Vagina (tissue), 2 donors: Measurements from ENCODE around the gene FAM98B. TPM values are rescaled to one million over a fixed set of nuclear protein-coding genes. Genes with fewer than 3 reads are reported as not detected.

Experiments used
- DNase-seq, 2 donors: peaks; one replicate each; pipeline ENCODE4 v3.0.0-alpha.2; 2017; ENCODE audit errors: extremely low spot score in 2 of 2
- H3K27ac ChIP-seq: fragments of 200-600 bp; sonication (generic); one replicate; pipeline ENCODE4 v1.5.1; 2019
- H3K27me3 ChIP-seq: fragments of 200-600 bp; sonication (generic); one replicate; pipeline ENCODE4 v1.5.1; 2019
- H3K36me3 ChIP-seq, 2 donors: fragments of 200-600 bp; sonication (generic); one replicate each; pipeline ENCODE4 v1.5.1; 2017 to 2019
- H3K4me1 ChIP-seq: fragments of 200-600 bp; sonication (generic); one replicate; pipeline ENCODE4 v1.5.1; 2019
- H3K4me3 ChIP-seq, 2 donors: fragments of 200-600 bp; sonication (generic); 1 replicate in 1 of 2; 2 replicates in 1 of 2; pipeline ENCODE4 v1.5.1; 2016 to 2019
- H3K9me3 ChIP-seq: fragments of 200-600 bp; sonication (generic); one replicate; pipeline ENCODE4 v1.5.1; 2019
- CTCF ChIP-seq, 3 experiments: fragments of 450-650 bp in 2 of 3; fragments of 200-600 bp in 1 of 3; sonication (generic) in 1 of 3; IDR thresholded peaks; one replicate each; pipeline ENCODE4 v1.5.1; 2017 to 2019; ENCODE audit warnings: antibody characterized with exemption in 3 of 3, mild to moderate bottlenecking in 2 of 3, moderate library complexity in 2 of 3
- POLR2A ChIP-seq, 2 donors: fragments of 450-650 bp; IDR thresholded peaks; one replicate each; pipeline ENCODE4 v1.6.1; 2017; ENCODE audit warnings: antibody characterized with exemption in 2 of 2, mild to moderate bottlenecking in 2 of 2, moderate library complexity in 2 of 2
- POLR2AphosphoS5 ChIP-seq, 2 donors: sonication (generic); formaldehyde crosslinking; IDR thresholded peaks; one replicate each; pipeline ENCODE4 v1.9.0; 2017; ENCODE audit warnings: antibody characterized with exemption in 2 of 2, mild to moderate bottlenecking in 2 of 2, low read depth in 1 of 2; ENCODE audit not compliant: insufficient read depth in 1 of 2
- intact Hi-C: fragments of 100-400 bp; cut with DNase I; formaldehyde crosslinking; loops from one replicate; pipeline ENCODE4 v1.15.1; 2023
- total RNA-seq: library from RNA; depleted of rRNA; stranded (reverse); fragments of >200 nt; gene quantifications from one replicate; pipeline ENCODE4 v1.2.3, GENCODE V29; 2016

Gene FAM98B
- total RNA-seq, 1 donor from 2014 or later = 18.7 TPM

DNA sequence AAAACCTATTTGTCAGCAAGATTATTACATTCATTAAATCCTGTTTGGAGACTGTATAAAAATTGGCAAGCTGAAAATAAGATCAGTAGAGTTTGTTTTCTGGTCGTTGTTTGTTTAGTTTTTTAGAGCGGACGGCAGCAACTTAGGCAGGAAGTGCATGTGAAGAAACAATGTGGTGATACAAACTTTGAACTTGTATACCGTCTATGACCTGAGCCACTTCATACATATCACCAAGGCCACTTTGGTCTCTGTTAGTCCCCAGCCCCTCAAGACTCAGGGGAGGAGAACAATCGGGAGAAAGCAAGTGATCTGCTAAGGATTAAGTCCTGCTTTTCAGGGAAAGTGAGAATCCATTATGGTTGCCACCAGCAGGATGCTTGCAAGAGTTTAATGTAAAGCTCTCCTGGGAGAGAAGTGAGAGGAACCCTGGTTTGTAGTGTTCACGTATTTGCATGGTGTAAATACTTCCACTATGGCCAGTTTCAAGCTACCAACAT, 79.5 kb downstream of the FAM98B start:
- H3K4me3 ChIP-seq = no peak overlapping the region
- intact Hi-C loops = no loop called here
- TF ChIP-seq POLR2A (IDR thresholded peaks at IDR 0.05) (no peak), POLR2AphosphoS5 (IDR thresholded peaks at IDR 0.05; ENCODE audit: insufficient read depth in 1 of 2, low read depth in 1 of 2) (no peak), CTCF (IDR thresholded peaks at IDR 0.05) (no peak)
- H3K27me3 ChIP-seq = no peaks in the 10 kb centered on the region
- H3K4me1 ChIP-seq = peaks cover 5% of the 10 kb centered on the region
- no peaks in the 10 kb centered on the region for H3K9me3 ChIP-seq
- no peak overlapping the region for H3K27ac ChIP-seq
- no peaks in the 10 kb centered on the region for H3K36me3 ChIP-seq
- no peak for DNase-seq

DNA sequence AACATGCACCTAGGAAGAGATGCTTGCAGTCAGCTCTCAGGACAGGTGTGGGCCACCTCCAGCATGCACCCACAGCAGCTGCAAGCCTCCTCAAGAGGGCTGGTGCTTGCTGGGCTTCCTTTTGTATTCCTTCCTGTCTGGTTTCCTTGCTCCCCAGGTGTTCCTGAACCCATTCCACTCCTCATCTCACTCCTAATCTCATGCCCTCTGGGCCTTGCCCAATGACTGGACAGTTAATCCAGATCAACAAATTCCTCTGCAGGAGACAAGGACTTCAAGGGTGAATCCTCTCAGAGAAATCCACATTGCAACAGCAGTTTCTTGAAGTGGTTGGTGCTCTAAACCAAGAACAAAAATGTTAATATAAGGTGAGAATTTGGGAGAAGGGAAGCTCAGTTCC, 80.0 kb downstream of the FAM98B start:
- Histone ChIP-seq H3K27ac (no peak overlapping the region), H3K4me1 (peaks cover 5% of the 10 kb centered on the region), H3K36me3 (no peaks in the 10 kb centered on the region), H3K27me3 (no peaks in the 10 kb centered on the region), H3K4me3 (no peak overlapping the region), H3K9me3 (no peaks in the 10 kb centered on the region)
- no peak for TF ChIP-seq POLR2AphosphoS5 (IDR thresholded peaks at IDR 0.05; ENCODE audit: insufficient read depth in 1 of 2, low read depth in 1 of 2)
- TF ChIP-seq CTCF (IDR thresholded peaks at IDR 0.05) = no peak
- no peak for TF ChIP-seq POLR2A (IDR thresholded peaks at IDR 0.05)
- intact Hi-C loops = no loop called here
- no peak for DNase-seq

GRCh38 chr15:38534691-38535090, 80.8 kb downstream of the FAM98B start:
- H3K27me3 ChIP-seq = no peaks in the 10 kb centered on the region
- H3K4me3 ChIP-seq = no peak overlapping the region
- peaks cover 5% of the 10 kb centered on the region for H3K4me1 ChIP-seq
- no peak for DNase-seq
- H3K9me3 ChIP-seq = no peaks in the 10 kb centered on the region
- no peak for TF ChIP-seq POLR2A (IDR thresholded peaks at IDR 0.05)
- no peak for TF ChIP-seq POLR2AphosphoS5 (IDR thresholded peaks at IDR 0.05; ENCODE audit: insufficient read depth in 1 of 2, low read depth in 1 of 2)
- no peak for TF ChIP-seq CTCF (IDR thresholded peaks at IDR 0.05)
- no peaks in the 10 kb centered on the region for H3K36me3 ChIP-seq
- intact Hi-C loops = no loop called here
- H3K27ac ChIP-seq = no peak overlapping the region

DNA sequence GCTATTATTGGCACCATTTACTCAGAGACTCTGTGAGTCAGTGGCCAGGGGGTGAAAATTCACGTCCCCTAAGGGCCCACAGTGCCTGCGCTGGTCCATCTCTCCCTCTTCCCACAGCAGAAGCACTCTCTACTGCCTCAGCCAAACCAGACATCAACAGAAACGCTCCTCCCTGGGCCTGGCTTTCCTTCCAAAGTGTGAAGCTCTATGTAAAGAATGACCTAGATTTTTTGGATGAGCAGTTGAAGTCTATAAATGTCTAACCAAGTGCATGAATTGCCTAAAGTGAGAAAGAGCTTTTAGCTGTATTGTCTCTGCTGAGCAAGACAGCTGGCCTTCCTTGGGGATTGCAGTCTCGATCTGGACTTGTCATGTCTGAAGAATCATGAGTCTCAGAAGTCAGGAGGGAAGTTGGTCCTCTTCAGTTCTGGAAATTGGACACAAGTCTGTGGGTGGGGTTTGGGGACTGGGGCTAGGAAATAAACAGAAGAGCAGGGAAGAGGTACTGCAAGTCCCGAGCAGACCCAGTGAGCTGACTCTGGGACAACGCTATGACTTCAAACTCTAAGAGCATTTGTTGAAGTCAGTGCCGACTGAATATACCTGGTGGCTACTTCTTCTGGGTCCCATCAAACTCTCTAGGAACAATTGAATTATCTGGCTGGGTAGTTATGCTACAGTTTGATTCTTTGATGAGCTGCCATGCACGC, 81.7 kb downstream of the FAM98B start:
- Histone ChIP-seq H3K4me1 (peaks cover 5% of the 10 kb centered on the region), H3K36me3 (no peaks in the 10 kb centered on the region), H3K9me3 (no peaks in the 10 kb centered on the region), H3K27ac (no peak overlapping the region), H3K4me3 (no peak overlapping the region), H3K27me3 (no peaks in the 10 kb centered on the region)
- intact Hi-C loops = no loop called here
- no peak for DNase-seq
- TF ChIP-seq CTCF (IDR thresholded peaks at IDR 0.05) = no peak
- TF ChIP-seq POLR2AphosphoS5 (IDR thresholded peaks at IDR 0.05; ENCODE audit: insufficient read depth in 1 of 2, low read depth in 1 of 2) = no peak
- TF ChIP-seq POLR2A (IDR thresholded peaks at IDR 0.05) = no peak

DNA sequence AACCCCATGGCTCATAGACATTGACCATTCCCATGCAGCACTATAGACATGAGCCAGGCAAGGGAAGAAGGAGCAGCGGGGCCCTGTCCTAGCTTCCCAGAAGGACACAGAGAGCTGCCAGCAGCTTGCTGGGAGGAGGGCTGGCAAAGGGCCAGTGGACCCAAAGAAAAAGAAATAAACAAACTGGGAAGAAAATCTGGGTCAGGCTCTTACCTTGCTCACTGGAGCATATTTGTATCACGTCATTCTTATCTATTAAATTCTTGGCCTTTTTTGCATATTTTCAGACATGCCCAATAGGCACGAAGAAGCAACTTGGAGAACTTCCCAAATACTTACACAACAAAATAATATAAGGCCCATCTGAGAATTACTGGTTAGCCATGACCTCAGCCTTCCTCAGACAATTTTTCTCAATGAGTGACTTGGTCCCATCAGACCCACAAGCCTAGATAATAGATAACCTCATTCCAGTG, 82.3 kb downstream of the FAM98B start:
- intact Hi-C loops = no loop called here

More for the DNA sequence above, 82.3 kb downstream of the FAM98B start:
- H3K9me3 ChIP-seq = no peaks in the 10 kb centered on the region
- H3K36me3 ChIP-seq = no peaks in the 10 kb centered on the region
- TF ChIP-seq POLR2A (IDR thresholded peaks at IDR 0.05) = no peak
- no peaks in the 10 kb centered on the region for H3K27me3 ChIP-seq
- no peak for DNase-seq
- peaks cover 5% of the 10 kb centered on the region for H3K4me1 ChIP-seq
- no peak overlapping the region for H3K27ac ChIP-seq
- no peak overlapping the region for H3K4me3 ChIP-seq

Other genes with a start within 250 kb of the FAM98B start
- 16.7 TPM for gene SPRED1, start 201.3 kb upstream of the FAM98B start, total RNA-seq
- gene RASGRP1, start 110.7 kb downstream of the FAM98B start, total RNA-seq = 8.8 TPM